Gastrocnemius medialis (tissue), 4 donors: ENCODE measurements around the gene DNAJA3. TPM values are rescaled to one million over a fixed set of nuclear protein-coding genes. Genes with fewer than 3 reads are reported as not detected.

Experiments
- ATAC-seq, 2 donors: fragments of 150-250 bp; one replicate each; pipeline ENCODE4 v1.9.1; 2016
- DNase-seq, 2 donors: peaks; one replicate each; pipeline ENCODE4 v3.0.0-alpha.2; 2019
- H3K27ac ChIP-seq, 4 donors: fragments of 200-600 bp; sonication (generic); 1 replicate in 1 of 4; 2 replicates in 3 of 4; pipeline ENCODE4 v1.5.1; 2016 to 2018; ENCODE audit warnings: mild to moderate bottlenecking in 2 of 4, moderate library complexity in 1 of 4
- H3K27me3 ChIP-seq, 3 donors: fragments of 200-600 bp; sonication (generic) in 2 of 3; 1 replicate in 1 of 3; 2 replicates in 2 of 3; pipeline versions ENCODE4 v1.5.1 to v1.6.0; 2016 to 2019; ENCODE audit warnings: mild to moderate bottlenecking in 1 of 3, moderate library complexity in 1 of 3
- H3K36me3 ChIP-seq, 2 donors: fragments of 200-600 bp; sonication (generic) in 1 of 2; one replicate each; pipeline ENCODE4 v1.5.1; 2017 to 2018
- H3K4me1 ChIP-seq, 2 donors: fragments of 200-600 bp; sonication (generic) in 1 of 2; one replicate each; pipeline ENCODE4 v1.5.1; 2016 to 2017; ENCODE audit warnings: mild to moderate bottlenecking in 2 of 2
- H3K4me3 ChIP-seq, 4 donors: fragments of 200-600 bp; sonication (generic) in 3 of 4; 1 replicate in 1 of 4; 2 replicates in 3 of 4; pipeline ENCODE4 v1.5.1; 2016 to 2019; ENCODE audit warnings: mild to moderate bottlenecking in 2 of 4
- H3K9me3 ChIP-seq, 3 donors: fragments of 200-600 bp; sonication (generic) in 2 of 3; 1 replicate in 1 of 3; 2 replicates in 2 of 3; pipeline ENCODE4 v1.5.1; 2016 to 2019
- POLR2A ChIP-seq, 2 donors: fragments of 450-650 bp; IDR thresholded peaks; one replicate each; pipeline ENCODE4 v1.6.1; 2017; ENCODE audit warnings: antibody characterized with exemption in 2 of 2, mild to moderate bottlenecking in 2 of 2, moderate library complexity in 2 of 2
- in situ Hi-C, 4 donors: fragments of 200-750 bp; cut with MboI; loops; one replicate each; pipeline versions ENCODE4 v1.15.0 to v1.8.0; 2017; ENCODE audit warnings: low sequenced_read_pairs in 4 of 4
- intact Hi-C: fragments of 100-400 bp; cut with DNase I; formaldehyde crosslinking; loops from one replicate; pipeline ENCODE4 v1.15.1; 2023; ENCODE audit warnings: low total_unique reads
- total RNA-seq, 4 donors: library from RNA; depleted of rRNA; stranded (reverse); fragments of >200 nt; gene quantifications; one replicate each; pipeline versions ENCODE4 v1.1.0 to v1.2.3, GENCODE V29; 2016
- TF ChIP-seq, protein P1 (sequence below), 5 experiments: fragments of 450-650 bp in 3 of 5; fragments of 200-600 bp in 2 of 5; sonication (generic) in 2 of 5; IDR thresholded peaks in 4 of 5; conservative IDR thresholded peaks in 1 of 5; 1 replicate in 4 of 5; 2 replicates in 1 of 5; pipeline ENCODE4 v1.5.1; 2016 to 2019; ENCODE audit warnings: antibody characterized with exemption in 5 of 5, mild to moderate bottlenecking in 3 of 5, moderate library complexity in 3 of 5

The DNAJA3 gene
- total RNA-seq, 4 donors from 2014 or later, result 94.8 to 114 (median 103) TPM

DNA sequence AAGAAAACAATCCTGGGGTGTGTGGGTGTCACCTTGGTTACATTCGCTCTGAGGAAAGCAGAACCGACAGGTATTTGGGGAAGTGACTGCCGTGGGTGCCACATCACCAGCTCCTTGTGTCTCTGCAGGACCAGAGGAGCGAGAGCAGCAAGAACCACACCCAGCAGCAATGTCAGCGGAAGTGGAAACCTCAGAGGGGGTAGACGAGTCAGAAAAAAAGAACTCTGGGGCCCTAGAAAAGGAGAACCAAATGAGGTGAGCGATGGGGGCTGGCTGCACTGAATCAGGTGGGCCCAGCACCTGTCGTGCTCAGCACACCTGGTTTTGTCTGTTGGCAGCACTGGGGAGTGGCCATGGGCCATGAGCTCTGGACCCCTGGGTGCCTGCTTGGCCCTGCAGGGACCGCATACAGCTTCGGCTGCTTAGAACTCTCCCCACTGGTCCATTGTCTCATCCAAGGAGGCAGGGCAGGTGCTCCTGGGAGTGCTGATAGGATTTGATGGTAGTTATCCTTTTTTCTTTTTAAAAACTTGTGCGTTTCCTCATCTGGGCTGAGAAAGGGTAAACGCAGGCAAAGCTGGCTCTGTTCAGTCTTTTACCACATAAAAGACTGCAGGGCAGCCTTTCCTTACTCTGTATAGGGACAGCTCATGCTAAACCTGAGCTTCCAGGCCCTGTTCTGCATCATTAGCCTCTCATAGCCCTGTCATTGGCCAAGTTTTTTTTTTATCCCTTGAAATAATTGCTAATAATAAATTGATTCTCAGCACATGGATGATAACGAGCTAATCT lies 79.9 kb downstream of the DNAJA3 start:
- DNase-seq (no peak), ATAC-seq (no peak)
- no peaks in the 10 kb centered on the region for H3K27me3 ChIP-seq
- no peak overlapping the region for H3K27ac ChIP-seq
- in situ Hi-C loops, result loop anchor here in 1 of 4 donors (5.0 to 25.0 kb wide), 2 partner anchors 37 to 107 kb away; partner anchors contain the start of genes MGRN1 and UBALD1
- no peaks in the 10 kb centered on the region for H3K9me3 ChIP-seq
- peaks cover 0 to 39% of the 10 kb centered on the region in 2 donors for H3K36me3 ChIP-seq
- H3K4me1 ChIP-seq, result peaks cover 12 to 21% of the 10 kb centered on the region in 2 donors
- intact Hi-C loops, result loop anchor here (1.0 to 5.0 kb wide), 3 partner anchors 43 to 117 kb away; partner anchors contain the start of gene MGRN1
- TF ChIP-seq, protein P1, sequence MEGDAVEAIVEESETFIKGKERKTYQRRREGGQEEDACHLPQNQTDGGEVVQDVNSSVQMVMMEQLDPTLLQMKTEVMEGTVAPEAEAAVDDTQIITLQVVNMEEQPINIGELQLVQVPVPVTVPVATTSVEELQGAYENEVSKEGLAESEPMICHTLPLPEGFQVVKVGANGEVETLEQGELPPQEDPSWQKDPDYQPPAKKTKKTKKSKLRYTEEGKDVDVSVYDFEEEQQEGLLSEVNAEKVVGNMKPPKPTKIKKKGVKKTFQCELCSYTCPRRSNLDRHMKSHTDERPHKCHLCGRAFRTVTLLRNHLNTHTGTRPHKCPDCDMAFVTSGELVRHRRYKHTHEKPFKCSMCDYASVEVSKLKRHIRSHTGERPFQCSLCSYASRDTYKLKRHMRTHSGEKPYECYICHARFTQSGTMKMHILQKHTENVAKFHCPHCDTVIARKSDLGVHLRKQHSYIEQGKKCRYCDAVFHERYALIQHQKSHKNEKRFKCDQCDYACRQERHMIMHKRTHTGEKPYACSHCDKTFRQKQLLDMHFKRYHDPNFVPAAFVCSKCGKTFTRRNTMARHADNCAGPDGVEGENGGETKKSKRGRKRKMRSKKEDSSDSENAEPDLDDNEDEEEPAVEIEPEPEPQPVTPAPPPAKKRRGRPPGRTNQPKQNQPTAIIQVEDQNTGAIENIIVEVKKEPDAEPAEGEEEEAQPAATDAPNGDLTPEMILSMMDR (IDR thresholded peaks at IDR 0.05 in 4 of 5, conservative IDR thresholded peaks at IDR 0.05 in 1 of 5), result no peak
- TF ChIP-seq POLR2A (IDR thresholded peaks at IDR 0.05), result no peak
- no peak overlapping the region for H3K4me3 ChIP-seq

Other genes starting within 250 kb of the DNAJA3 start
- gene SRL, start 183.8 kb upstream of the DNAJA3 start, total RNA-seq, result 100 to 1,000 TPM; 184 to 519 (median 364) TPM
- gene TFAP4, start 152.8 kb upstream of the DNAJA3 start, total RNA-seq, result 1 to 10 TPM; 3.2 to 5.0 (median 4.1) TPM
- gene GLIS2, start 109.8 kb upstream of the DNAJA3 start, total RNA-seq, result under 1 TPM in 3 of 4 donors, not detected in 1; 0.81 to 0.95 (median 0.95) TPM
- gene PAM16, start 74.5 kb upstream of the DNAJA3 start, total RNA-seq, result 100 to 1,000 TPM; 112 to 174 (median 132) TPM
- gene VASN, start 54.0 kb upstream of the DNAJA3 start, total RNA-seq, result 10 to 100 TPM in 1 of 4 donors, 1 to 10 TPM in 3; 2.4 to 12.8 (median 3.7) TPM
- gene CORO7, start 9.3 kb upstream of the DNAJA3 start, total RNA-seq, result 10 to 100 TPM in 1 of 4 donors, 1 to 10 TPM in 3; 5.7 to 15.3 (median 7.2) TPM
- gene NMRAL1, start 48.8 kb downstream of the DNAJA3 start, total RNA-seq, result 10 to 100 TPM in 1 of 4 donors, 1 to 10 TPM in 3; 2.7 to 11.0 (median 9.1) TPM
- 10 to 100 TPM; 21.7 to 30.0 (median 28.4) TPM for gene HMOX2, start 50.5 kb downstream of the DNAJA3 start, total RNA-seq
- gene CDIP1, start 112.9 kb downstream of the DNAJA3 start, total RNA-seq, result 10 to 100 TPM; 23.8 to 34.2 (median 25.4) TPM
- gene C16orf96, start 130.5 kb downstream of the DNAJA3 start, total RNA-seq, result under 1 TPM in 2 of 4 donors, not detected in 2; 0.15 to 0.59 TPM
- 10 to 100 TPM; 13.5 to 19.0 (median 15.4) TPM for gene UBALD1, start 189.0 kb downstream of the DNAJA3 start, total RNA-seq
- 10 to 100 TPM; 33.8 to 62.9 (median 55.0) TPM for gene MGRN1, start 199.0 kb downstream of the DNAJA3 start, total RNA-seq